Adipocyte (in vitro differentiated cells): ENCODE results near the gene NRXN3.
A peak's percentile ranks its signal among the peaks of the same experiment; 100 is the strongest.

Experiments
- DNase-seq: peaks from one replicate; pipeline ENCODE4 v3.0.0-alpha.2; 2015; ENCODE audit warnings: low read depth
- H3K27me3 ChIP-seq: replicated peaks from 2 replicates; pipeline ENCODE4 v1.7.0; 2013; ENCODE audit warnings: mild to moderate bottlenecking, low read length, moderate library complexity; ENCODE audit not compliant: control insufficient read depth, insufficient read depth
- H3K36me3 ChIP-seq: 2 replicates; pipeline ENCODE4 v1.7.0; 2013; ENCODE audit warnings: low read length, mild to moderate bottlenecking, moderate library complexity; ENCODE audit not compliant: control insufficient read depth, insufficient read depth, severe bottlenecking
- H3K4me1 ChIP-seq: 2 replicates; pipeline ENCODE4 v1.7.0; 2013; ENCODE audit warnings: mild to moderate bottlenecking, low read length, moderate library complexity; ENCODE audit not compliant: control insufficient read depth, insufficient read depth
- H3K4me3 ChIP-seq: 2 replicates; pipeline ENCODE4 v1.7.0; 2013; ENCODE audit warnings: mild to moderate bottlenecking, low read length, moderate library complexity
- H3K9ac ChIP-seq: 2 replicates; pipeline ENCODE4 v1.7.0; 2013; ENCODE audit warnings: mild to moderate bottlenecking, low read length, moderate library complexity
- H3K9me3 ChIP-seq: 2 replicates; pipeline ENCODE4 v1.7.0; 2013; ENCODE audit warnings: mild to moderate bottlenecking, low read length, moderate library complexity; ENCODE audit not compliant: control insufficient read depth

Gene NRXN3

GRCh38 chr14:78985668-78986381, 815.7 kb downstream of the NRXN3 start:
- Histone ChIP-seq H3K36me3 (no peaks in the 10 kb centered on the region), H3K4me3 (no peak overlapping the region), H3K4me1 (peaks cover 7% of the 10 kb centered on the region), H3K27me3 (no peaks in the 10 kb centered on the region), H3K9ac (no peak overlapping the region), H3K9me3 (no peaks in the 10 kb centered on the region)
- DNase-seq: peak; percentile 15

GRCh38 chr14:78986989-78987388, 816.8 kb downstream of the NRXN3 start:
- Histone ChIP-seq H3K27me3 (no peaks in the 10 kb centered on the region), H3K4me3 (no peak overlapping the region), H3K36me3 (no peaks in the 10 kb centered on the region), H3K4me1 (peaks cover 7% of the 10 kb centered on the region), H3K9me3 (no peaks in the 10 kb centered on the region), H3K9ac (no peak overlapping the region)
- DNase-seq: no peak

- no peak overlapping the region for H3K4me3 ChIP-seq
- H3K9me3 ChIP-seq: no peaks in the 10 kb centered on the region
- no peaks in the 10 kb centered on the region for H3K4me1 ChIP-seq
- no peaks in the 10 kb centered on the region for H3K36me3 ChIP-seq
- DNase-seq: no peak
- no peaks in the 10 kb centered on the region for H3K27me3 ChIP-seq
- no peak overlapping the region for H3K9ac ChIP-seq
Measured at GRCh38 chr14:78989221-78989620, 819.0 kb downstream of the NRXN3 start.

GRCh38 chr14:78992867-78993266, 822.7 kb downstream of the NRXN3 start:
- Histone ChIP-seq H3K9ac (no peak overlapping the region), H3K9me3 (no peaks in the 10 kb centered on the region), H3K27me3 (no peaks in the 10 kb centered on the region), H3K4me3 (no peak overlapping the region), H3K4me1 (no peaks in the 10 kb centered on the region), H3K36me3 (no peaks in the 10 kb centered on the region)
- DNase-seq: no peak

- Histone ChIP-seq H3K4me3 (no peak overlapping the region), H3K27me3 (no peaks in the 10 kb centered on the region), H3K4me1 (no peaks in the 10 kb centered on the region), H3K9ac (no peak overlapping the region), H3K36me3 (no peaks in the 10 kb centered on the region), H3K9me3 (no peaks in the 10 kb centered on the region)
- peak; percentile 33 for DNase-seq
Measured at GRCh38 chr14:78997811-78998210, 827.6 kb downstream of the NRXN3 start.

GRCh38 chr14:79009286-79009685, 839.1 kb downstream of the NRXN3 start:
- Histone ChIP-seq H3K9ac (no peak overlapping the region), H3K4me3 (no peak overlapping the region), H3K36me3 (no peaks in the 10 kb centered on the region), H3K27me3 (no peaks in the 10 kb centered on the region), H3K9me3 (no peaks in the 10 kb centered on the region), H3K4me1 (peaks cover 13% of the 10 kb centered on the region)
- no peak for DNase-seq

- peak overlapping the region; percentile 43 for H3K9ac ChIP-seq
- no peak overlapping the region for H3K4me3 ChIP-seq
- H3K9me3 ChIP-seq: no peaks in the 10 kb centered on the region
- H3K27me3 ChIP-seq: no peaks in the 10 kb centered on the region
- H3K4me1 ChIP-seq: peaks cover 13% of the 10 kb centered on the region
- DNase-seq: peak; percentile 73
- no peaks in the 10 kb centered on the region for H3K36me3 ChIP-seq
Measured at GRCh38 chr14:79011091-79011919, 841.1 kb downstream of the NRXN3 start.

GRCh38 chr14:79011920-79012204, 841.7 kb downstream of the NRXN3 start:
- Histone ChIP-seq H3K4me1 (peaks cover 13% of the 10 kb centered on the region), H3K36me3 (no peaks in the 10 kb centered on the region), H3K27me3 (no peaks in the 10 kb centered on the region), H3K9me3 (no peaks in the 10 kb centered on the region), H3K4me3 (no peak overlapping the region), H3K9ac (peak overlapping the region; percentile 43)
- peak; percentile 13 for DNase-seq

- no peaks in the 10 kb centered on the region for H3K27me3 ChIP-seq
- H3K36me3 ChIP-seq: no peaks in the 10 kb centered on the region
- H3K4me1 ChIP-seq: peaks cover 5% of the 10 kb centered on the region
- H3K4me3 ChIP-seq: no peak overlapping the region
- DNase-seq: peak; percentile 45
- no peak overlapping the region for H3K9ac ChIP-seq
- H3K9me3 ChIP-seq: no peaks in the 10 kb centered on the region
Measured at GRCh38 chr14:79016828-79017505, 846.8 kb downstream of the NRXN3 start.

- peaks cover 2% of the 10 kb centered on the region for H3K27me3 ChIP-seq
- no peak for DNase-seq
Measured at GRCh38 chr14:79017561-79017960, 847.4 kb downstream of the NRXN3 start.

GRCh38 chr14:79018836-79019235, 848.7 kb downstream of the NRXN3 start:
- H3K9me3 ChIP-seq: no peaks in the 10 kb centered on the region
- H3K4me1 ChIP-seq: no peaks in the 10 kb centered on the region
- H3K27me3 ChIP-seq: peaks cover 5% of the 10 kb centered on the region
- no peak for DNase-seq
- no peaks in the 10 kb centered on the region for H3K36me3 ChIP-seq
- no peak overlapping the region for H3K4me3 ChIP-seq
- no peak overlapping the region for H3K9ac ChIP-seq

More at GRCh38 chr14:79017561-79017960, 847.4 kb downstream of the NRXN3 start:
- Histone ChIP-seq H3K36me3 (no peaks in the 10 kb centered on the region), H3K9ac (no peak overlapping the region), H3K9me3 (no peaks in the 10 kb centered on the region), H3K4me3 (no peak overlapping the region), H3K4me1 (no peaks in the 10 kb centered on the region)
